Measurements from ENCODE around the gene KLHL7.

- TF ChIP-seq CTCF (IDR thresholded peaks at IDR 0.05; ENCODE audit: low read depth, low read length) (no peak), EZH2phosphoT487 (IDR thresholded peaks at IDR 0.05; ENCODE audit: low read depth) (no peak)
Observed at GRCh38 chr7:23220690-23221305, 115.2 kb downstream of the KLHL7 start.
